HEK293 (cell line): ENCODE data around the gene BEGAIN.

ENCODE experiments used
- BCL11A ChIP-seq: fragments of 450-650 bp; formaldehyde crosslinking; IDR thresholded peaks from 2 replicates; pipeline ENCODE4 v1.5.1; 2016; ENCODE audit warnings: low read depth, missing biosample characterization, missing genetic modification characterization
- MEIS1 ChIP-seq: sonication (generic); formaldehyde crosslinking; IDR thresholded peaks from 2 replicates; pipeline ENCODE4 v1.8.1; 2022; ENCODE audit warnings: missing genetic modification reagents, mild to moderate bottlenecking, borderline replicate concordance
- TRIM28 ChIP-seq: IDR thresholded peaks from 2 replicates; pipeline ENCODE4 v1.6.1; 2011; ENCODE audit warnings: low read length, control low read depth, borderline replicate concordance
- WT1 ChIP-seq: fragments of 450-650 bp; formaldehyde crosslinking; IDR thresholded peaks from 2 replicates; pipeline ENCODE4 v1.5.1; 2016; ENCODE audit warnings: missing biosample characterization, missing genetic modification characterization
- YY2 ChIP-seq: fragments of 450-650 bp; formaldehyde crosslinking; IDR thresholded peaks from 2 replicates; pipeline ENCODE4 v1.5.1; 2016; ENCODE audit warnings: missing biosample characterization, missing genetic modification characterization
- ZBTB17 ChIP-seq: fragments of 450-650 bp; formaldehyde crosslinking; IDR thresholded peaks from 2 replicates; pipeline ENCODE4 v1.5.1; 2016; ENCODE audit warnings: missing biosample characterization, missing genetic modification characterization
- ZBTB48 ChIP-seq: fragments of 450-650 bp; formaldehyde crosslinking; IDR thresholded peaks from 2 replicates; pipeline ENCODE4 v1.5.1; 2016; ENCODE audit warnings: missing biosample characterization, missing genetic modification characterization
- ZNF404 ChIP-seq: fragments of 450-650 bp; formaldehyde crosslinking; IDR thresholded peaks from 2 replicates; pipeline ENCODE4 v1.5.1; 2017; ENCODE audit warnings: missing biosample characterization, missing genetic modification characterization
- ZNF830 ChIP-seq: fragments of 450-650 bp; IDR thresholded peaks from 2 replicates; pipeline ENCODE4 v1.5.0; 2018; ENCODE audit warnings: missing biosample characterization, missing genetic modification characterization, low read depth, mild to moderate bottlenecking, moderate library complexity
- TF ChIP-seq, protein P1 (sequence below): fragments of 450-650 bp; formaldehyde crosslinking; IDR thresholded peaks from 2 replicates; pipeline ENCODE4 v1.5.1; 2016; ENCODE audit warnings: missing biosample characterization, missing genetic modification characterization
- TF ChIP-seq, protein P2 (sequence below): fragments of 450-650 bp; formaldehyde crosslinking; IDR thresholded peaks from 2 replicates; pipeline ENCODE4 v1.5.1; 2016; ENCODE audit warnings: missing biosample characterization, missing genetic modification characterization
- TF ChIP-seq, protein P3 (sequence below): fragments of 450-650 bp; formaldehyde crosslinking; IDR thresholded peaks from 2 replicates; pipeline ENCODE4 v1.5.1; 2016; ENCODE audit warnings: missing biosample characterization, missing genetic modification characterization, borderline replicate concordance
- TF ChIP-seq, protein P4 (sequence below): fragments of 450-650 bp; formaldehyde crosslinking; IDR thresholded peaks from 2 replicates; pipeline ENCODE4 v1.5.1; 2016; ENCODE audit warnings: missing biosample characterization, missing genetic modification characterization
- TF ChIP-seq, protein P5 (sequence below): fragments of 450-650 bp; formaldehyde crosslinking; IDR thresholded peaks from 2 replicates; pipeline ENCODE4 v1.5.0; 2017; ENCODE audit warnings: missing biosample characterization, missing genetic modification characterization, borderline replicate concordance
- TF ChIP-seq, protein P6 (sequence below): fragments of 450-650 bp; formaldehyde crosslinking; IDR thresholded peaks from 2 replicates; pipeline ENCODE4 v1.5.1; 2016; ENCODE audit warnings: missing biosample characterization, missing genetic modification characterization
- TF ChIP-seq, protein P7 (sequence below): fragments of 450-650 bp; formaldehyde crosslinking; IDR thresholded peaks from 2 replicates; pipeline ENCODE4 v1.5.1; 2016; ENCODE audit warnings: missing biosample characterization, missing genetic modification characterization
- TF ChIP-seq, protein P8 (sequence below): fragments of 450-650 bp; formaldehyde crosslinking; IDR thresholded peaks from 2 replicates; pipeline ENCODE4 v1.5.1; 2016; ENCODE audit warnings: missing biosample characterization, missing genetic modification characterization, borderline replicate concordance
- TF ChIP-seq, protein P9 (sequence below): fragments of 450-650 bp; formaldehyde crosslinking; IDR thresholded peaks from 2 replicates; pipeline ENCODE4 v1.5.1; 2017; ENCODE audit warnings: missing biosample characterization, missing genetic modification characterization

Gene BEGAIN

DNA sequence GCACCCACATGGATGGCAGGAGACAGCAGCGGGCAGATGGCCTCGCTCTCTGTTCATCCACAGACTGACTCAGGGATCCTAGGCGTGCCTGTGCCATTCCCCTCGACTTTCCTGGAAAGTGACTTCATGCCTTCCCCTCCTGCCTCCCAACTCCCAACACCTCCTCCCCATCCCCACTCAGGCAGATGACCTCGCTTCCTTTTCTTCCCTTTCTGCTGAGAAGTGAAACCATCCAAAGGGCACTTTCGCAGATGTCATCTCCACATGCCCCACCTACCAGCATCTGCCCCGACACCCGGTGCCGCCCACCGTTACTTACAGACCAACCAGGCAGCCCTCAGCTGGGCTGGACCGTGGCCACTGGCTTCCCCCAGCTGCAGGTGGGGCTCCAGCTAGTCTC, 29.6 kb downstream of the BEGAIN start (continued):
- TF ChIP-seq, protein P1, sequence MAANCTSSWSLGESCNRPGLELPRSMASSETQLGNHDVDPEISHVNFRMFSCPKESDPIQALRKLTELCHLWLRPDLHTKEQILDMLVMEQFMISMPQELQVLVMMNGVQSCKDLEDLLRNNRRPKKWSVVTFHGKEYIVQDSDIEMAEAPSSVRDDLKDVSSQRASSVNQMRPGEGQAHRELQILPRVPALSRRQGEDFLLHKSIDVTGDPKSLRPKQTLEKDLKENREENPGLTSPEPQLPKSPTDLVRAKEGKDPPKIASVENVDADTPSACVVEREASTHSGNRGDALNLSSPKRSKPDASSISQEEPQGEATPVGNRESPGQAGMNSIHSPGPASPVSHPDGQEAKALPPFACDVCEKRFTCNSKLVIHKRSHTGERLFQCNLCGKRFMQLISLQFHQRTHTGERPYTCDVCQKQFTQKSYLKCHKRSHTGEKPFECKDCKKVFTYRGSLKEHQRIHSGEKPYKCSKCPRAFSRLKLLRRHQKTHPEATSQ = no peak
- TF ChIP-seq, protein P2, sequence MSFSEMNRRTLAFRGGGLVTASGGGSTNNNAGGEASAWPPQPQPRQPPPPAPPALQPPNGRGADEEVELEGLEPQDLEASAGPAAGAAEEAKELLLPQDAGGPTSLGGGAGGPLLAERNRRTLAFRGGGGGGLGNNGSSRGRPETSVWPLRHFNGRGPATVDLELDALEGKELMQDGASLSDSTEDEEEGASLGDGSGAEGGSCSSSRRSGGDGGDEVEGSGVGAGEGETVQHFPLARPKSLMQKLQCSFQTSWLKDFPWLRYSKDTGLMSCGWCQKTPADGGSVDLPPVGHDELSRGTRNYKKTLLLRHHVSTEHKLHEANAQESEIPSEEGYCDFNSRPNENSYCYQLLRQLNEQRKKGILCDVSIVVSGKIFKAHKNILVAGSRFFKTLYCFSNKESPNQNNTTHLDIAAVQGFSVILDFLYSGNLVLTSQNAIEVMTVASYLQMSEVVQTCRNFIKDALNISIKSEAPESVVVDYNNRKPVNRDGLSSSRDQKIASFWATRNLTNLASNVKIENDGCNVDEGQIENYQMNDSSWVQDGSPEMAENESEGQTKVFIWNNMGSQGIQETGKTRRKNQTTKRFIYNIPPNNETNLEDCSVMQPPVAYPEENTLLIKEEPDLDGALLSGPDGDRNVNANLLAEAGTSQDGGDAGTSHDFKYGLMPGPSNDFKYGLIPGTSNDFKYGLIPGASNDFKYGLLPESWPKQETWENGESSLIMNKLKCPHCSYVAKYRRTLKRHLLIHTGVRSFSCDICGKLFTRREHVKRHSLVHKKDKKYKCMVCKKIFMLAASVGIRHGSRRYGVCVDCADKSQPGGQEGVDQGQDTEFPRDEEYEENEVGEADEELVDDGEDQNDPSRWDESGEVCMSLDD (tag by site-specific recombination) = no peak
- TF ChIP-seq, protein P3, sequence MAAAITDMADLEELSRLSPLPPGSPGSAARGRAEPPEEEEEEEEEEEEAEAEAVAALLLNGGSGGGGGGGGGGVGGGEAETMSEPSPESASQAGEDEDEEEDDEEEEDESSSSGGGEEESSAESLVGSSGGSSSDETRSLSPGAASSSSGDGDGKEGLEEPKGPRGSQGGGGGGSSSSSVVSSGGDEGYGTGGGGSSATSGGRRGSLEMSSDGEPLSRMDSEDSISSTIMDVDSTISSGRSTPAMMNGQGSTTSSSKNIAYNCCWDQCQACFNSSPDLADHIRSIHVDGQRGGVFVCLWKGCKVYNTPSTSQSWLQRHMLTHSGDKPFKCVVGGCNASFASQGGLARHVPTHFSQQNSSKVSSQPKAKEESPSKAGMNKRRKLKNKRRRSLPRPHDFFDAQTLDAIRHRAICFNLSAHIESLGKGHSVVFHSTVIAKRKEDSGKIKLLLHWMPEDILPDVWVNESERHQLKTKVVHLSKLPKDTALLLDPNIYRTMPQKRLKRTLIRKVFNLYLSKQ = no peak
- TF ChIP-seq, protein P4, sequence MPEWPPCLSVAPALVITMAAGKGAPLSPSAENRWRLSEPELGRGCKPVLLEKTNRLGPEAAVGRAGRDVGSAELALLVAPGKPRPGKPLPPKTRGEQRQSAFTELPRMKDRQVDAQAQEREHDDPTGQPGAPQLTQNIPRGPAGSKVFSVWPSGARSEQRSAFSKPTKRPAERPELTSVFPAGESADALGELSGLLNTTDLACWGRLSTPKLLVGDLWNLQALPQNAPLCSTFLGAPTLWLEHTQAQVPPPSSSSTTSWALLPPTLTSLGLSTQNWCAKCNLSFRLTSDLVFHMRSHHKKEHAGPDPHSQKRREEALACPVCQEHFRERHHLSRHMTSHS (tag by site-specific recombination) = no peak
- TF ChIP-seq, protein P5, sequence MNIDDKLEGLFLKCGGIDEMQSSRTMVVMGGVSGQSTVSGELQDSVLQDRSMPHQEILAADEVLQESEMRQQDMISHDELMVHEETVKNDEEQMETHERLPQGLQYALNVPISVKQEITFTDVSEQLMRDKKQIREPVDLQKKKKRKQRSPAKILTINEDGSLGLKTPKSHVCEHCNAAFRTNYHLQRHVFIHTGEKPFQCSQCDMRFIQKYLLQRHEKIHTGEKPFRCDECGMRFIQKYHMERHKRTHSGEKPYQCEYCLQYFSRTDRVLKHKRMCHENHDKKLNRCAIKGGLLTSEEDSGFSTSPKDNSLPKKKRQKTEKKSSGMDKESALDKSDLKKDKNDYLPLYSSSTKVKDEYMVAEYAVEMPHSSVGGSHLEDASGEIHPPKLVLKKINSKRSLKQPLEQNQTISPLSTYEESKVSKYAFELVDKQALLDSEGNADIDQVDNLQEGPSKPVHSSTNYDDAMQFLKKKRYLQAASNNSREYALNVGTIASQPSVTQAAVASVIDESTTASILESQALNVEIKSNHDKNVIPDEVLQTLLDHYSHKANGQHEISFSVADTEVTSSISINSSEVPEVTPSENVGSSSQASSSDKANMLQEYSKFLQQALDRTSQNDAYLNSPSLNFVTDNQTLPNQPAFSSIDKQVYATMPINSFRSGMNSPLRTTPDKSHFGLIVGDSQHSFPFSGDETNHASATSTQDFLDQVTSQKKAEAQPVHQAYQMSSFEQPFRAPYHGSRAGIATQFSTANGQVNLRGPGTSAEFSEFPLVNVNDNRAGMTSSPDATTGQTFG = no peak
- TF ChIP-seq, protein P6, sequence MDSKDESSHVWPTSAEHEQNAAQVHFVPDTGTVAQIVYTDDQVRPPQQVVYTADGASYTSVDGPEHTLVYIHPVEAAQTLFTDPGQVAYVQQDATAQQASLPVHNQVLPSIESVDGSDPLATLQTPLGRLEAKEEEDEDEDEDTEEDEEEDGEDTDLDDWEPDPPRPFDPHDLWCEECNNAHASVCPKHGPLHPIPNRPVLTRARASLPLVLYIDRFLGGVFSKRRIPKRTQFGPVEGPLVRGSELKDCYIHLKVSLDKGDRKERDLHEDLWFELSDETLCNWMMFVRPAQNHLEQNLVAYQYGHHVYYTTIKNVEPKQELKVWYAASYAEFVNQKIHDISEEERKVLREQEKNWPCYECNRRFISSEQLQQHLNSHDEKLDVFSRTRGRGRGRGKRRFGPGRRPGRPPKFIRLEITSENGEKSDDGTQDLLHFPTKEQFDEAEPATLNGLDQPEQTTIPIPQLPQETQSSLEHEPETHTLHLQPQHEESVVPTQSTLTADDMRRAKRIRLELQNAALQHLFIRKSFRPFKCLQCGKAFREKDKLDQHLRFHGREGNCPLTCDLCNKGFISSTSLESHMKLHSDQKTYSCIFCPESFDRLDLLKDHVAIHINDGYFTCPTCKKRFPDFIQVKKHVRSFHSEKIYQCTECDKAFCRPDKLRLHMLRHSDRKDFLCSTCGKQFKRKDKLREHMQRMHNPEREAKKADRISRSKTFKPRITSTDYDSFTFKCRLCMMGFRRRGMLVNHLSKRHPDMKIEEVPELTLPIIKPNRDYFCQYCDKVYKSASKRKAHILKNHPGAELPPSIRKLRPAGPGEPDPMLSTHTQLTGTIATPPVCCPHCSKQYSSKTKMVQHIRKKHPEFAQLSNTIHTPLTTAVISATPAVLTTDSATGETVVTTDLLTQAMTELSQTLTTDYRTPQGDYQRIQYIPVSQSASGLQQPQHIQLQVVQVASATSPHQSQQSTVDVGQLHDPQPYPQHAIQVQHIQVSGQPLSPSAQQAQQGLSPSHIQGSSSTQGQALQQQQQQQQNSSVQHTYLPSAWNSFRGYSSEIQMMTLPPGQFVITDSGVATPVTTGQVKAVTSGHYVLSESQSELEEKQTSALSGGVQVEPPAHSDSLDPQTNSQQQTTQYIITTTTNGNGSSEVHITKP (tag by site-specific recombination) = peak; percentile 66
- TF ChIP-seq ZBTB48 (tag by site-specific recombination) = no peak
- TF ChIP-seq WT1 (tag by site-specific recombination) = peak; percentile 26; the same call in 1 of the 2 replicates
- TF ChIP-seq MEIS1 (CRISPR knock-in tag) = no peak
- TF ChIP-seq, protein P7, sequence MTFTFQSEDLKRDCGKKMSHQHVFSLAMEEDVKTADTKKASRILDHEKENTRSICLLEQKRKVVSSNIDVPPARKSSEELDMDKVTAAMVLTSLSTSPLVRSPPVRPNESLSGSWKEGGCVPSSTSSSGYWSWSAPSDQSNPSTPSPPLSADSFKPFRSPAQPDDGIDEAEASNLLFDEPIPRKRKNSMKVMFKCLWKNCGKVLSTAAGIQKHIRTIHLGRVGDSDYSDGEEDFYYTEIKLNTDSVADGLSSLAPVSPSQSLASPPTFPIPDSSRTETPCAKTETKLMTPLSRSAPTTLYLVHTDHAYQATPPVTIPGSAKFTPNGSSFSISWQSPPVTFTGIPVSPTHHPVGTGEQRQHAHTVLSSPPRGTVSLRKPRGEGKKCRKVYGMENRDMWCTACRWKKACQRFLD (tag by site-specific recombination) = no peak
- no peak for TF ChIP-seq BCL11A
- no peak for TF ChIP-seq YY2
- no peak for TF ChIP-seq ZNF404
- TF ChIP-seq, protein P8, sequence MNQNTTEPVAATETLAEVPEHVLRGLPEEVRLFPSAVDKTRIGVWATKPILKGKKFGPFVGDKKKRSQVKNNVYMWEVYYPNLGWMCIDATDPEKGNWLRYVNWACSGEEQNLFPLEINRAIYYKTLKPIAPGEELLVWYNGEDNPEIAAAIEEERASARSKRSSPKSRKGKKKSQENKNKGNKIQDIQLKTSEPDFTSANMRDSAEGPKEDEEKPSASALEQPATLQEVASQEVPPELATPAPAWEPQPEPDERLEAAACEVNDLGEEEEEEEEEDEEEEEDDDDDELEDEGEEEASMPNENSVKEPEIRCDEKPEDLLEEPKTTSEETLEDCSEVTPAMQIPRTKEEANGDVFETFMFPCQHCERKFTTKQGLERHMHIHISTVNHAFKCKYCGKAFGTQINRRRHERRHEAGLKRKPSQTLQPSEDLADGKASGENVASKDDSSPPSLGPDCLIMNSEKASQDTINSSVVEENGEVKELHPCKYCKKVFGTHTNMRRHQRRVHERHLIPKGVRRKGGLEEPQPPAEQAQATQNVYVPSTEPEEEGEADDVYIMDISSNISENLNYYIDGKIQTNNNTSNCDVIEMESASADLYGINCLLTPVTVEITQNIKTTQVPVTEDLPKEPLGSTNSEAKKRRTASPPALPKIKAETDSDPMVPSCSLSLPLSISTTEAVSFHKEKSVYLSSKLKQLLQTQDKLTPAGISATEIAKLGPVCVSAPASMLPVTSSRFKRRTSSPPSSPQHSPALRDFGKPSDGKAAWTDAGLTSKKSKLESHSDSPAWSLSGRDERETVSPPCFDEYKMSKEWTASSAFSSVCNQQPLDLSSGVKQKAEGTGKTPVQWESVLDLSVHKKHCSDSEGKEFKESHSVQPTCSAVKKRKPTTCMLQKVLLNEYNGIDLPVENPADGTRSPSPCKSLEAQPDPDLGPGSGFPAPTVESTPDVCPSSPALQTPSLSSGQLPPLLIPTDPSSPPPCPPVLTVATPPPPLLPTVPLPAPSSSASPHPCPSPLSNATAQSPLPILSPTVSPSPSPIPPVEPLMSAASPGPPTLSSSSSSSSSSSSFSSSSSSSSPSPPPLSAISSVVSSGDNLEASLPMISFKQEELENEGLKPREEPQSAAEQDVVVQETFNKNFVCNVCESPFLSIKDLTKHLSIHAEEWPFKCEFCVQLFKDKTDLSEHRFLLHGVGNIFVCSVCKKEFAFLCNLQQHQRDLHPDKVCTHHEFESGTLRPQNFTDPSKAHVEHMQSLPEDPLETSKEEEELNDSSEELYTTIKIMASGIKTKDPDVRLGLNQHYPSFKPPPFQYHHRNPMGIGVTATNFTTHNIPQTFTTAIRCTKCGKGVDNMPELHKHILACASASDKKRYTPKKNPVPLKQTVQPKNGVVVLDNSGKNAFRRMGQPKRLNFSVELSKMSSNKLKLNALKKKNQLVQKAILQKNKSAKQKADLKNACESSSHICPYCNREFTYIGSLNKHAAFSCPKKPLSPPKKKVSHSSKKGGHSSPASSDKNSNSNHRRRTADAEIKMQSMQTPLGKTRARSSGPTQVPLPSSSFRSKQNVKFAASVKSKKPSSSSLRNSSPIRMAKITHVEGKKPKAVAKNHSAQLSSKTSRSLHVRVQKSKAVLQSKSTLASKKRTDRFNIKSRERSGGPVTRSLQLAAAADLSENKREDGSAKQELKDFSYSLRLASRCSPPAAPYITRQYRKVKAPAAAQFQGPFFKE = no peak
- TF ChIP-seq, protein P9, sequence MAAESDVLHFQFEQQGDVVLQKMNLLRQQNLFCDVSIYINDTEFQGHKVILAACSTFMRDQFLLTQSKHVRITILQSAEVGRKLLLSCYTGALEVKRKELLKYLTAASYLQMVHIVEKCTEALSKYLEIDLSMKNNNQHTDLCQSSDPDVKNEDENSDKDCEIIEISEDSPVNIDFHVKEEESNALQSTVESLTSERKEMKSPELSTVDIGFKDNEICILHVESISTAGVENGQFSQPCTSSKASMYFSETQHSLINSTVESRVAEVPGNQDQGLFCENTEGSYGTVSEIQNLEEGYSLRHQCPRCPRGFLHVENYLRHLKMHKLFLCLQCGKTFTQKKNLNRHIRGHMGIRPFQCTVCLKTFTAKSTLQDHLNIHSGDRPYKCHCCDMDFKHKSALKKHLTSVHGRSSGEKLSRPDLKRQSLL = no peak
- TF ChIP-seq ZBTB17 (tag by site-specific recombination) = peak; percentile 83
- no peak for TF ChIP-seq ZNF830 (tag by site-specific recombination)
- TF ChIP-seq TRIM28 = no peak
